Smooth muscle cell (in vitro differentiated cells): ENCODE measurements around the gene SLC4A5. TPM values are rescaled to one million over a fixed set of nuclear protein-coding genes. Genes with fewer than 3 reads are reported as not detected.

ENCODE experiments used
- DNase-seq: peaks from one replicate; lab custom pipeline; 2025; ENCODE audit not compliant: unreplicated experiment; lab: John Stamatoyannopoulos, UW
- H2AFZ ChIP-seq: fragments of 200-600 bp; sonication (generic); 2 replicates; pipeline ENCODE4 v1.6.0; 2016; ENCODE audit warnings: antibody characterized with exemption, low read depth, mild to moderate bottlenecking
- H3F3A ChIP-seq: fragments of 200-600 bp; sonication (generic); 2 replicates; pipeline ENCODE4 v1.6.0; 2017; ENCODE audit warnings: antibody characterized with exemption, low read depth
- H3K27ac ChIP-seq: fragments of 200-600 bp; sonication (generic); 2 replicates; pipeline ENCODE4 v1.5.1; 2016; ENCODE audit warnings: low read depth, mild to moderate bottlenecking
- H3K27me3 ChIP-seq: fragments of 200-600 bp; sonication (generic); 2 replicates; pipeline ENCODE4 v1.6.1; 2016; ENCODE audit warnings: low read depth, mild to moderate bottlenecking
- H3K36me3 ChIP-seq: fragments of 200-600 bp; sonication (generic); 2 replicates; pipeline ENCODE4 v1.5.1; 2016; ENCODE audit warnings: low read depth
- H3K4me1 ChIP-seq: fragments of 200-600 bp; sonication (generic); 2 replicates; pipeline ENCODE4 v1.5.1; 2016; ENCODE audit warnings: low read depth
- H3K4me2 ChIP-seq: fragments of 200-600 bp; sonication (generic); 2 replicates; pipeline ENCODE4 v1.6.0; 2016; ENCODE audit warnings: mild to moderate bottlenecking
- H3K4me3 ChIP-seq: fragments of 200-600 bp; sonication (generic); 2 replicates; pipeline ENCODE4 v1.5.1; 2016; ENCODE audit warnings: mild to moderate bottlenecking
- H3K79me2 ChIP-seq: fragments of 200-600 bp; sonication (generic); 2 replicates; pipeline ENCODE4 v1.6.0; 2016; ENCODE audit warnings: low read depth, mild to moderate bottlenecking
- H3K9ac ChIP-seq: fragments of 200-600 bp; sonication (generic); 2 replicates; pipeline ENCODE4 v1.6.0; 2016; ENCODE audit warnings: low read depth
- H3K9me3 ChIP-seq: fragments of 200-600 bp; sonication (generic); replicated peaks from 2 replicates; pipeline ENCODE4 v1.5.1; 2016; ENCODE audit warnings: low read depth
- H4K20me1 ChIP-seq: fragments of 200-600 bp; sonication (generic); 2 replicates; pipeline ENCODE4 v1.6.0; 2016; ENCODE audit warnings: low read depth
- CTCF ChIP-seq: fragments of 200-600 bp; sonication (generic); IDR thresholded peaks from 2 replicates; pipeline ENCODE4 v1.5.1; 2017; ENCODE audit warnings: borderline replicate concordance, mild to moderate bottlenecking, antibody characterized with exemption; ENCODE audit not compliant: insufficient read depth, poor library complexity, severe bottlenecking
- WGBS: methylation state at CpG from one replicate; pipeline ENCODE4 v1.1.7; 2016; ENCODE audit warnings: low lambda C conversion rate; 5-methylcytosine and 5-hydroxymethylcytosine counted together
- polyA plus RNA-seq: library from polyadenylated mRNA; unstranded; fragments of >200 nt; fragmentation: Nextera tagmentation; extraction: Ambion mirVana; gene quantifications from 2 replicates; pipeline ENCODE4 v1.2.1, GENCODE V29; 2016
- total RNA-seq: library from RNA; depleted of rRNA; stranded (reverse); fragments of >200 nt; gene quantifications from 2 replicates; pipeline ENCODE4 v1.2.3, GENCODE V29; 2014

Gene SLC4A5
- total and polyA plus RNA-seq, 2 experiments from 2014 or later, result 0.46 to 0.99 TPM

GRCh38 chr2:74201196-74201595 is 142.0 kb downstream of the SLC4A5 start:
- H3F3A ChIP-seq, result no peaks in the 10 kb centered on the region
- peaks cover 71% of the 10 kb centered on the region for H3K79me2 ChIP-seq
- no peak for TF ChIP-seq CTCF
- H3K27me3 ChIP-seq, result no peaks in the 10 kb centered on the region
- peaks cover 21% of the 10 kb centered on the region for H3K4me1 ChIP-seq
- no peak overlapping the region for H2AFZ ChIP-seq
- peak overlapping the region; percentile 95 for H3K27ac ChIP-seq
- H3K4me2 ChIP-seq, result peak overlapping the region; percentile 90
- peaks cover 71% of the 10 kb centered on the region for H4K20me1 ChIP-seq
- no peaks in the 10 kb centered on the region for H3K36me3 ChIP-seq
- no peak overlapping the region for H3K9ac ChIP-seq
- peak overlapping the region; percentile 78 for H3K4me3 ChIP-seq
- WGBS, result 71% methylated on average over 3 of the region's 3 CpGs
- no peak for DNase-seq
- H3K9me3 ChIP-seq, result no peaks in the 10 kb centered on the region

- Histone ChIP-seq H3K79me2 (peaks cover 58% of the 10 kb centered on the region), H3K4me3 (peak overlapping the region; percentile 78), H2AFZ (no peak overlapping the region), H3K9me3 (no peaks in the 10 kb centered on the region), H3K4me2 (peak overlapping the region; percentile 90), H3F3A (no peaks in the 10 kb centered on the region), H3K27ac (peak overlapping the region; percentile 95), H3K9ac (peak overlapping the region; percentile 94), H4K20me1 (peaks cover 58% of the 10 kb centered on the region), H3K36me3 (no peaks in the 10 kb centered on the region), H3K4me1 (peaks cover 14% of the 10 kb centered on the region), H3K27me3 (no peaks in the 10 kb centered on the region)
- TF ChIP-seq CTCF, result no peak
- DNase-seq, result no peak
- 1% methylated on average over 8 of the region's 8 CpGs for WGBS
Observed at GRCh38 chr2:74199871-74200305, 143.3 kb downstream of the SLC4A5 start.

- Histone ChIP-seq H2AFZ (no peak overlapping the region), H3K9me3 (no peaks in the 10 kb centered on the region), H3K9ac (peak overlapping the region; percentile 94), H3K4me2 (peak overlapping the region; percentile 90), H3K36me3 (no peaks in the 10 kb centered on the region), H3K4me1 (peaks cover 14% of the 10 kb centered on the region), H4K20me1 (peaks cover 52% of the 10 kb centered on the region), H3F3A (no peaks in the 10 kb centered on the region), H3K79me2 (peaks cover 52% of the 10 kb centered on the region), H3K4me3 (peak overlapping the region; percentile 78), H3K27me3 (no peaks in the 10 kb centered on the region), H3K27ac (peak overlapping the region; percentile 95)
- no peak for TF ChIP-seq CTCF
- DNase-seq, result no peak
- under 1% methylated on average over 20 of the region's 20 CpGs for WGBS
Observed at GRCh38 chr2:74199275-74199701, 143.9 kb downstream of the SLC4A5 start.
